ENCODE measurements around the gene KCNT1. TPM values are rescaled to one million over a fixed set of nuclear protein-coding genes. Genes with fewer than 3 reads are reported as not detected.

KCNT1 gene
- polyA plus RNA-seq, 1 experiment: not detected

DNA sequence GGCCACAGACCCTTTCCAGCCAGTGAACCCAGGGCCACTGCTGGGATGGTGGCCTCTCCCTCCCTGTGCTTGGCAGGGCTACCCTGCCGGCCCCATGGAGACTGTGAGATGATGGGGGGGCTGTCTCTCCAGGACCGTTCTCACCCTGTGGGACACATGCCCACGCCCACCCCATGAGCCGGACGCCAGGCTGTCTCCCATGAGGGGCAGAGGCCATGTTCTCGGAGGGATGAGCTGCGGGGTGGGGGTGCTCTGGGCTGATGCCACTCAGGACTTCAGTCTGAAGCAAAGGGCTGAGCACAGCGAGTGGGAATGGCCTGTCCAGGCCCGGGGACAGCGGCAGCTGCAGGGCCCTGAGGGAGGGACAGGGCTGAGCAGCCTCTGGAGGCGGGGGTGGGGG lies 88.9 kb downstream of the KCNT1 start:
- no peak for TF ChIP-seq CTCF (IDR thresholded peaks at IDR 0.05; ENCODE audit: low read depth, low read length)
- peaks cover 17% of the 10 kb centered on the region for H3K27me3 ChIP-seq (ENCODE audit: control insufficient read depth, insufficient read depth, low read length)
- no peaks in the 10 kb centered on the region for H3K9me3 ChIP-seq (ENCODE audit: control insufficient read depth, insufficient read depth, low read length)
- no peak overlapping the region for H3K27ac ChIP-seq (ENCODE audit: low read depth, low read length)
- ChIA-PET CTCF (no interaction called here), POLR2A (no interaction called here)
- no peak overlapping the region for H3K4me3 ChIP-seq (ENCODE audit: low read depth, low read length)
- DNase-seq (ENCODE audit: low read depth, low spot score): no peak

DNA sequence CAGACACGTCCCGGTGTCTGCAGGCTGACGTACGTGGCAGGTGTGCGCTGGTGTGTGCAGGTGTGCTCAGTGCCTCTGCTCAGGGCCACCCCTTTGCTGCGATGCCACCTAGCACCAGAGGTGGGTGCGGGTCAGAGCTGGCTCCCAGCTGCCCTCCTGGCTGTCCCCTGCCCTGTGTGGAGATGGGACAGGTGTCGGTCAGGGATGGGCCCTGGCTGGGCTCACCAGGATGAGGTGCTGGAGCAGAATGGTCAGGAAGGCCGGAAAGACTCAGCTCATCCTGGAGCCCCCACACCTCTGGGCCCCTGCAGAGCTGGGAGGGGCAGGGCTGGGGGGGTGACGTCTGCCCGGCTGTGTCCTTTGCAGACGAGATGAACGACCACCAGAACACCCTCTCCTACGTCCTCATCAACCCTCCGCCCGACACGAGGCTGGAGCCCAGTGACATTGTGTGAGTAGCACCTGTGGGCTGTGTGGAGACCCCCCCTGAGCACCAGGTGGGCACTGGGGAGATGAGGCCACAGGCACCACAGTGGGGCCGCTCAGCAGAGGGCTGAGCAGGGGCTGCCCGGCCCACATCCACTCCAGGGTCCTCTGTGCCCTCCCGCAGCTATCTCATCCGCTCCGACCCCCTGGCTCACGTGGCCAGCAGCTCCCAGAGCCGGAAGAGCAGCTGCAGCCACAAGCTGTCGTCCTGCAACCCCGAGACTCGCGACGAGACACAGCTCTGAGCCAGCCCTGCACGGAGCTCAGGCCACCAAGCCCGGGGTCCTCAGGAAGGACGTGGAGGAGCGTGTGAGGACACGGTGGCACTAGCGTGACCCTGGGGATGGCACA lies 89.7 kb downstream of the KCNT1 start:
- H3K27me3 ChIP-seq (ENCODE audit: control insufficient read depth, insufficient read depth, low read length): peaks cover 17% of the 10 kb centered on the region
- DNase-seq (ENCODE audit: low read depth, low spot score): no peak
- H3K9me3 ChIP-seq (ENCODE audit: control insufficient read depth, insufficient read depth, low read length): no peaks in the 10 kb centered on the region
- ChIA-PET POLR2A (no interaction called here), CTCF (no interaction called here)
- H3K4me3 ChIP-seq (ENCODE audit: low read depth, low read length): no peak overlapping the region
- no peak for TF ChIP-seq CTCF (IDR thresholded peaks at IDR 0.05; ENCODE audit: low read depth, low read length)
- H3K27ac ChIP-seq (ENCODE audit: low read depth, low read length): no peak overlapping the region

DNA sequence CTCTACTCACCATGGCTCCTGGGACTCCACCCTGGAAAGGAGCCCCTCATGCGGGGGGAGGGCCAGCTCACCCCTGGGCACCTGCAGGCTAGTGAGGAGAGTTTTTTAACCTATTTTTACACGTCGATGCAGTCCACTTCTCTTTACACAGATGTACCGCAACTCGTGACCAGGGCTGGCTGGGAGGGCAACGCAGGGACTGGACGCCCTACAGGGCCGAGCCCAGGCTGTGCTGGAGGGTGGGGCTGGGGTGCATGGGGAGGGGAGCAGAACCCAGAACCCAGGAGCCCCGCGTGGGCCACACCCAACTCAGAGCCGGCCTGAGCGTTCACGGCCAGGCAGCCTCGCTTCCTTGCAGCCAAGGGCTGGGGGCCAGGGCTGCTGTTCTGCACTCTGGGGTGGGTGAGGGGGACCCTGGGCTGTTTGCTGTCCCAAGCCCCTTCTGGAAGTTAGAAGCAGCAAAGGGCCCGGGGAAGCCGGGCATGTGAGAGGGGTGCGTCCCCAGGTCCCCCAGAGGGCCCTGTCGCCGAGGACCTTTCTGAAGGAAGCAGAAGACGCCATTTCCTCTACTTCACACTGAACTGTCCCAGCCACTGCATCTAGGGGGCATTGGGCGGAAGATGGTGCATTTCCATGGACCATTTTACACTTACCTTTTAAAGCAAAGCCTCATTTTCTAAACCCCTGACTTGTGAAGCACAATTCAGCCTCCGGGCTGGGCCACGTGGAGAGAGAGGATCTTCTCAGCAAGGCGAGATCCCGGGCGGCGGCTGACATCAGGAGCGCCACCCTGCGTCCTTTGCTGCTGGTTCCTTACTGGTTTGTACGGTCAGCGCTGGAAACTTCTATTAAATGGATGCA lies 90.5 kb downstream of the KCNT1 start:
- DNase-seq (ENCODE audit: low read depth, low spot score): no peak
- Histone ChIP-seq H3K4me3 (ENCODE audit: low read depth, low read length) (no peak overlapping the region), H3K27ac (ENCODE audit: low read depth, low read length) (no peak overlapping the region), H3K27me3 (ENCODE audit: control insufficient read depth, insufficient read depth, low read length) (peaks cover 17% of the 10 kb centered on the region), H3K9me3 (ENCODE audit: control insufficient read depth, insufficient read depth, low read length) (no peaks in the 10 kb centered on the region)
- ChIA-PET CTCF (no interaction called here), POLR2A (no interaction called here)
- TF ChIP-seq CTCF (IDR thresholded peaks at IDR 0.05; ENCODE audit: low read depth, low read length): no peak

- no peak overlapping the region for H3K27ac ChIP-seq (ENCODE audit: low read depth, low read length)
- H3K27me3 ChIP-seq (ENCODE audit: control insufficient read depth, insufficient read depth, low read length): peaks cover 17% of the 10 kb centered on the region
- ChIA-PET CTCF (no interaction called here), POLR2A (no interaction called here)
- no peaks in the 10 kb centered on the region for H3K9me3 ChIP-seq (ENCODE audit: control insufficient read depth, insufficient read depth, low read length)
- TF ChIP-seq CTCF (IDR thresholded peaks at IDR 0.05; ENCODE audit: low read depth, low read length): no peak
- no peak for DNase-seq (ENCODE audit: low read depth, low spot score)
- H3K4me3 ChIP-seq (ENCODE audit: low read depth, low read length): no peak overlapping the region
Observed at GRCh38 chr9:135793221-135794056, 91.5 kb downstream of the KCNT1 start.

Measured in AG04450 (cell line).